Measurements from ENCODE around the gene LSM10.

The LSM10 gene

GRCh38 chr1:36400514-36400824 is 2.8 kb upstream of the LSM10 start:
- TF ChIP-seq CTCF (IDR thresholded peaks at IDR 0.05; ENCODE audit: low read depth, low read length), result no peak
- no peak for DNase-seq (ENCODE audit: extremely low read depth, low read depth)

DNA sequence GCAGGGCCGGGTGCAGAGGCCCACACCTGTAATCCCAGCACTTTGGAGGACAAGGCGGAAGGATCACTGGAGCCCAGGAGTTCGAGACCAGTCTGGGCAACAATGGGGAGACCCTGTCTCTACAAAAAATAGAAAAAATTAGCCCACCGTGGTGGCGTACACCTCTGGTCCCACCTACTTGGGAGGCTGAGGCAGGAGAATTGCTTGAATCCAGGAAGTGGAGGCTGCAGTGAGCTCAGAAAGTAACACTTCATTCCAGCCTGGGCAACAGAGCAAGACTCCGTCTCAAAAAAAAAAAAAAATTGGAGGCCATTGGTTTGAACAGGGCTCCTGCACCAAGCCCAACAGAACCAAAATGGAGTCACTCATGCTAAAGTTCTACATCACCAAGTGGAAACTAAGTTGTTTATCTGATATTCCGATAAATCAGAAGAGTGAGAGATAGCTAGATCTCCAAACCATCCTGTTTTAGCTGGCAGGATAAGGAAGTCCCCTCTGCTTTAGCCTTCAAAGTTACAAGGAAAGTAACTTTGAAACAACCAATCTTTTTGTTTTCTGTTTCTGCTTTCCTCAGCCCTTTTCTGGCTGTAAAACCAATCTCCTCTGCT is 766 bp upstream of the LSM10 start:
- no peak for DNase-seq (ENCODE audit: extremely low read depth, low read depth)
- no peak for TF ChIP-seq CTCF (IDR thresholded peaks at IDR 0.05; ENCODE audit: low read depth, low read length)

DNA sequence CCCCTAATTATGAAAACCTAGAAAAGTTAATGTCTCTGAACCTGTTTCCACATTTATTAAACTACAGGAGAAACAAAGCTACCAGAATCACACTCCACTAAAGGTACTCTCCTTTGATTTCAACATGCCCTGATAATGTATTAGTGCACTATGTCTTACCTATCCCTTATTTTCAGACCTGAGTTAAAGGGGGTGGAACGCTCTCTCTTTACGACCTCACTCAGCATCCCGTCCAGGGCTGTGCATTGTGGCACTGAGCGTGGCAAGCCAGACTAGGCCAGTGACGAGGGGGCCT is 678 bp downstream of the LSM10 start:
- no peak for DNase-seq (ENCODE audit: extremely low read depth, low read depth)
- no peak for TF ChIP-seq CTCF (IDR thresholded peaks at IDR 0.05; ENCODE audit: low read depth, low read length)

GRCh38 chr1:36396359-36396758 is 1.3 kb downstream of the LSM10 start:
- TF ChIP-seq CTCF (IDR thresholded peaks at IDR 0.05; ENCODE audit: low read depth, low read length), result no peak
- DNase-seq (ENCODE audit: extremely low read depth, low read depth), result no peak

DNA sequence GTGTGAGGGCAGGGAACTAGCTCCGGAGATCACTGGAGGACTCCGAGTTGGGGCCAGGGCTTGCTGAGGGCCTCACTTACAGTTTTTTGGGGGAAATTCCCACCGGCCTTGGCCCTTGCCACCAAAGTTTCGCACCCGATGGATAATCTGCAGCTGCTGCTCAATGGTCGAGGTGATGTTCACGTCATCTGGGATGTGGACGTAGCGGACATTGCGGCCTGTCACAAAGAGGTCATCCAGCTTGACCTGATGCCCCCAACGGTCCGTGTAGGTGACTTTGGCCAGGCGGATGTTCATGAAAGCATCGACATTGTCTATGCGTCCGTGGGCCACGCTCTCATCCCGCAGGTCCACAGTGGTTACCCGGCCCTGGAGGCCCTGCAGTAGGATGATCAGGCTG is 4.0 kb downstream of the LSM10 start:
- TF ChIP-seq CTCF (IDR thresholded peaks at IDR 0.05; ENCODE audit: low read depth, low read length), result no peak
- DNase-seq (ENCODE audit: extremely low read depth, low read depth), result no peak

DNA sequence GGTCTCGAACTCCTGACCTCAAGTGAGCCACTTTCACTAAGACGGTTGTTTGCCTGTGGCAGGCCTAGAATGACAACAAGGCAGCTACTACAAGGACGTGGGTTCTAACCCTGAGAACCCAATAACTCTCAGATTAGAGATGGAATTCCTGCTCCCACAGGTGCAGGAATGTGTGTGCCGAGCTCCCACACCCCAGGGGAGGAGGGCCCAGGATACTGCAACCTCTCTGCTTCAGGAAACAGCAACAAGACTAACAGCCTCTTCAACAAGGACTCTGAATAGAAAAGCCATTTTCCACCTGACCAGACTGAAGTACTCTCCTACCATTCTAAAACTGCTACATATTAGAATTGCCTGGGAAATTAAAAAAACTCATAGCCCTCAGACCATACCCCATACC is 4.9 kb downstream of the LSM10 start:
- no peak for TF ChIP-seq CTCF (IDR thresholded peaks at IDR 0.05; ENCODE audit: low read depth, low read length)
- no peak for DNase-seq (ENCODE audit: extremely low read depth, low read depth)

- TF ChIP-seq CTCF (IDR thresholded peaks at IDR 0.05; ENCODE audit: low read depth, low read length), result no peak
- no peak for DNase-seq (ENCODE audit: extremely low read depth, low read depth)
These were observed 6.4 kb downstream of the LSM10 start for GRCh38 chr1:36391271-36391670.
